Cardiac septum (tissue), 1 donor: ENCODE results near the gene TRAF4. TPM values are rescaled to one million over a fixed set of nuclear protein-coding genes. Genes with fewer than 3 reads are reported as not detected.
"Not testable (repeated sequence)": the region's sequence is repeated elsewhere in the genome, so short reads cannot be mapped to it uniquely, and the experiment has no call there.

Source experiments
- DNase-seq: peaks from one replicate; pipeline ENCODE4 v3.0.0-alpha.2; 2020; ENCODE audit warnings: low spot score
- intact Hi-C: fragments of 100-400 bp; cut with DNase I; formaldehyde crosslinking; loops from one replicate; pipeline ENCODE4 v1.14.0; 2022
- total RNA-seq: library from RNA; stranded (reverse); fragmentation: NEBNext Ultra II Directional; extraction: Animal tissue kit (Norgen Biotek cat#: 25700); gene quantifications from one replicate; pipeline ENCODE4 v1.2.1, GENCODE V29; 2021
- donor health status: DM: no; HTN: no; CAD: no.

The TRAF4 gene
- total RNA-seq, 1 donor from 2014 or later = 2.8 TPM

- DNase-seq = no peak
- intact Hi-C loops = no loop called here
Observed at GRCh38 chr17:28712705-28713415, 31.0 kb upstream of the TRAF4 start.

GRCh38 chr17:28714281-28714680 is 29.5 kb upstream of the TRAF4 start:
- DNase-seq = no peak

GRCh38 chr17:28715217-28715616 is 28.6 kb upstream of the TRAF4 start:
- no peak for DNase-seq
- intact Hi-C loops = no loop called here

More at GRCh38 chr17:28714281-28714680, 29.5 kb upstream of the TRAF4 start:
- intact Hi-C loops = no loop called here

- DNase-seq = no peak
- intact Hi-C loops = no loop called here
Observed at GRCh38 chr17:28716740-28717577, 26.9 kb upstream of the TRAF4 start.

GRCh38 chr17:28717578-28718332 is 26.1 kb upstream of the TRAF4 start, which contains the start of gene RAB34:
TSS of gene RAB34 (minus strand) at chr17:28717868. CDS start at chr17:28717266, 602 bp downstream.
- no peak for DNase-seq
- intact Hi-C loops = no loop called here

GRCh38 chr17:28718333-28719020 is 25.3 kb upstream of the TRAF4 start:
- DNase-seq = no peak
- intact Hi-C loops = loop anchor here (1.0 kb wide), 1 partner anchor 233 kb away; the partner anchor contains the start of gene PHF12

GRCh38 chr17:28719021-28719433 is 24.8 kb upstream of the TRAF4 start:
- no peak for DNase-seq
- intact Hi-C loops = loop anchor here (1.0 kb wide), 1 partner anchor 232 kb away; the partner anchor contains the start of gene PHF12

GRCh38 chr17:28720247-28720996 is 23.4 kb upstream of the TRAF4 start:
- no peak for DNase-seq
- intact Hi-C loops = loop anchor here (10.0 kb wide), 1 partner anchor 394 kb away; no protein-coding TSS in a partner anchor

GRCh38 chr17:28720997-28721329 is 22.8 kb upstream of the TRAF4 start:
- intact Hi-C loops = loop anchor here (10.0 kb wide), 1 partner anchor 394 kb away; no protein-coding TSS in a partner anchor
- not testable (repeated sequence) for DNase-seq

GRCh38 chr17:28722417-28723158 is 21.2 kb upstream of the TRAF4 start:
- DNase-seq = no peak
- intact Hi-C loops = loop anchor here (10.0 kb wide), 1 partner anchor 392 kb away; no protein-coding TSS in a partner anchor

GRCh38 chr17:28723159-28723835 is 20.5 kb upstream of the TRAF4 start:
- intact Hi-C loops = loop anchor here (10.0 kb wide), 1 partner anchor 392 kb away; no protein-coding TSS in a partner anchor

GRCh38 chr17:28723836-28724499 is 19.8 kb upstream of the TRAF4 start:
- DNase-seq = not testable (repeated sequence)
- intact Hi-C loops = loop anchor here (10.0 kb wide), 1 partner anchor 391 kb away; no protein-coding TSS in a partner anchor

More at GRCh38 chr17:28723159-28723835, 20.5 kb upstream of the TRAF4 start:
- DNase-seq = no peak

- no peak for DNase-seq
Observed at GRCh38 chr17:28724500-28725165, 19.2 kb upstream of the TRAF4 start.

GRCh38 chr17:28725166-28725659 is 18.6 kb upstream of the TRAF4 start:
- DNase-seq = no peak
- intact Hi-C loops = loop anchor here (10.0 kb wide), 1 partner anchor 390 kb away; no protein-coding TSS in a partner anchor

More at GRCh38 chr17:28724500-28725165, 19.2 kb upstream of the TRAF4 start:
- intact Hi-C loops = loop anchor here (10.0 kb wide), 1 partner anchor 390 kb away; no protein-coding TSS in a partner anchor

- intact Hi-C loops = loop anchor here (1.0 to 10.0 kb wide), 3 partner anchors 25 to 389 kb away; no protein-coding TSS in a partner anchor
Observed at GRCh38 chr17:28725660-28726225, 18.1 kb upstream of the TRAF4 start.

More at GRCh38 chr17:28725660-28726225, 18.1 kb upstream of the TRAF4 start:
- DNase-seq = no peak
